SU-DHL-6 (cell line): ENCODE data around the gene LEFTY1.

ENCODE experiments used
- H2AFZ ChIP-seq: fragments of 200-600 bp; sonication (generic); 2 replicates; pipeline ENCODE4 v1.6.1; 2014; ENCODE audit warnings: low read depth, mild to moderate bottlenecking, moderate library complexity, mixed read lengths, antibody characterized with exemption, low read length; ENCODE audit not compliant: severe bottlenecking
- H3F3A ChIP-seq: fragments of 200-600 bp; shearing (Covaris generic); 2 replicates; pipeline ENCODE4 v1.6.0; 2016; ENCODE audit warnings: antibody characterized with exemption, mild to moderate bottlenecking; ENCODE audit not compliant: insufficient read depth
- H3K27ac ChIP-seq: fragments of 200-600 bp; sonication (generic); 2 replicates; pipeline ENCODE4 v1.5.1; 2016; ENCODE audit warnings: low read depth, mild to moderate bottlenecking, low read length, moderate library complexity, mixed read lengths
- H3K27me3 ChIP-seq: fragments of 200-600 bp; sonication (generic), shearing (Covaris generic); 2 replicates; pipeline ENCODE4 v1.6.0; 2014; ENCODE audit warnings: mild to moderate bottlenecking, low read length
- H3K36me3 ChIP-seq: fragments of 200-600 bp; sonication (generic); 2 replicates; pipeline ENCODE4 v1.6.1; 2014; ENCODE audit warnings: mild to moderate bottlenecking, low read length, mixed read lengths
- H3K4me2 ChIP-seq: fragments of 300-600, 200-600 bp; shearing (Covaris generic), sonication (generic); 2 replicates; pipeline ENCODE4 v1.6.0; 2014; ENCODE audit warnings: low read length, low read depth, mild to moderate bottlenecking; ENCODE audit not compliant: poor library complexity, severe bottlenecking
- H3K4me3 ChIP-seq: fragments of 200-600 bp; sonication (generic); 2 replicates; pipeline ENCODE4 v1.5.1; 2014; ENCODE audit warnings: antibody characterized with exemption, low read length, mild to moderate bottlenecking, mixed read lengths; ENCODE audit not compliant: insufficient read depth, poor library complexity, severe bottlenecking
- H3K79me2 ChIP-seq: fragments of 200-600 bp; sonication (generic); 2 replicates; pipeline ENCODE4 v1.6.1; 2014; ENCODE audit warnings: mild to moderate bottlenecking, low read length, moderate library complexity; ENCODE audit not compliant: insufficient read depth
- H3K9ac ChIP-seq: fragments of 200-600 bp; sonication (generic); 2 replicates; pipeline ENCODE4 v1.7.0; 2014; ENCODE audit warnings: mild to moderate bottlenecking, low read length
- H3K9me2 ChIP-seq: fragments of 200-600 bp; sonication (generic); replicated peaks from 2 replicates; pipeline ENCODE4 v1.6.1; 2014; ENCODE audit warnings: low read length; ENCODE audit not compliant: insufficient read depth
- H3K9me3 ChIP-seq: fragments of 200-600 bp; sonication (generic); 2 replicates; pipeline ENCODE4 v1.6.1; 2014; ENCODE audit warnings: low read length, mixed read lengths; ENCODE audit not compliant: insufficient read depth
- H4K20me1 ChIP-seq: fragments of 200-600 bp; sonication (generic); 2 replicates; pipeline ENCODE4 v1.6.1; 2014; ENCODE audit warnings: low read depth, mild to moderate bottlenecking, antibody characterized with exemption, low read length, moderate library complexity, mixed read lengths
- CTCF ChIP-seq: fragments of 200-600 bp; sonication (generic); IDR thresholded peaks from one replicate; pipeline ENCODE4 v1.5.1; 2017; ENCODE audit warnings: antibody characterized with exemption, mild to moderate bottlenecking, low read length, moderate library complexity; ENCODE audit not compliant: insufficient read depth, poor library complexity, severe bottlenecking
- EZH2phosphoT487 ChIP-seq: fragments of 200-600 bp; sonication (generic), shearing (Covaris generic); conservative IDR thresholded peaks from 2 replicates; pipeline ENCODE4 v1.6.1; 2018; ENCODE audit warnings: mild to moderate bottlenecking, antibody characterized with exemption, low read length, moderate library complexity, mixed read lengths

The LEFTY1 gene

GRCh38 chr1:225906467-225906866 is 17.5 kb upstream of the LEFTY1 start:
- no peaks in the 10 kb centered on the region for H3K36me3 ChIP-seq
- no peaks in the 10 kb centered on the region for H3K27me3 ChIP-seq
- H4K20me1 ChIP-seq: no peaks in the 10 kb centered on the region
- no peak overlapping the region for H3K4me2 ChIP-seq
- TF ChIP-seq CTCF (no peak), EZH2phosphoT487 (no peak)
- no peaks in the 10 kb centered on the region for H3K79me2 ChIP-seq
- no peaks in the 10 kb centered on the region for H3K9me3 ChIP-seq
- H3F3A ChIP-seq: no peaks in the 10 kb centered on the region
- no peak overlapping the region for H2AFZ ChIP-seq
- no peaks in the 10 kb centered on the region for H3K9me2 ChIP-seq
- no peak overlapping the region for H3K9ac ChIP-seq
- H3K4me3 ChIP-seq: no peak overlapping the region
- H3K27ac ChIP-seq: no peak overlapping the region

- H4K20me1 ChIP-seq: no peaks in the 10 kb centered on the region
- no peak overlapping the region for H3K4me2 ChIP-seq
- no peaks in the 10 kb centered on the region for H3K9me2 ChIP-seq
- no peaks in the 10 kb centered on the region for H3K79me2 ChIP-seq
- no peak overlapping the region for H3K27ac ChIP-seq
- H3K36me3 ChIP-seq: no peaks in the 10 kb centered on the region
- no peaks in the 10 kb centered on the region for H3K27me3 ChIP-seq
- H3K9me3 ChIP-seq: no peaks in the 10 kb centered on the region
- TF ChIP-seq EZH2phosphoT487 (no peak), CTCF (no peak)
- H3K4me3 ChIP-seq: no peak overlapping the region
- H3F3A ChIP-seq: 0 out of 2 replicates have a peak, but pooled peaks cover 3% of the 10 kb centered on the region
- no peak overlapping the region for H3K9ac ChIP-seq
- no peak overlapping the region for H2AFZ ChIP-seq
Observed at GRCh38 chr1:225903623-225904022, 14.7 kb upstream of the LEFTY1 start.

- Histone ChIP-seq H3K27ac (no peak overlapping the region), H4K20me1 (no peaks in the 10 kb centered on the region), H3K4me2 (no peak overlapping the region), H3K36me3 (no peaks in the 10 kb centered on the region), H3K79me2 (no peaks in the 10 kb centered on the region), H3K9me3 (no peaks in the 10 kb centered on the region), H3K27me3 (no peaks in the 10 kb centered on the region), H3K9me2 (no peaks in the 10 kb centered on the region), H3K9ac (no peak overlapping the region), H3F3A (peaks cover 13% of the 10 kb centered on the region; the same call in 1 of the 2 replicates), H3K4me3 (no peak overlapping the region), H2AFZ (no peak overlapping the region)
- TF ChIP-seq CTCF (no peak), EZH2phosphoT487 (no peak)
Observed at GRCh38 chr1:225899044-225899925, 10.3 kb upstream of the LEFTY1 start.
